GM23338 (cell line): ENCODE results near the gene CEP55. TPM values are rescaled to one million over a fixed set of nuclear protein-coding genes. Genes with fewer than 3 reads are reported as not detected.

Experiments
- ATAC-seq: fragments of 200-7000 bp; cut with Tn5 transposase; 3 replicates; pipeline ENCODE4 v1.9.1; 2020
- DNase-seq: peaks from one replicate; pipeline ENCODE4 v3.0.0-alpha.2; 2015; ENCODE audit warnings: low spot score
- H2AFZ ChIP-seq: fragments of 200-600 bp; sonication (generic); 2 replicates; pipeline ENCODE4 v1.8.0; 2016; ENCODE audit warnings: antibody characterized with exemption, mild to moderate bottlenecking, moderate library complexity
- H3F3A ChIP-seq: fragments of 200-600 bp; sonication (generic); replicated peaks from 2 replicates; pipeline ENCODE4 v1.8.0; 2017; ENCODE audit warnings: antibody characterized with exemption, mixed run types, low read depth
- H3K27ac ChIP-seq: fragments of 200-600 bp; sonication (generic); 2 replicates; pipeline ENCODE4 v1.6.1; 2016; ENCODE audit warnings: low read depth
- H3K27me3 ChIP-seq: fragments of 200-600 bp; sonication (generic); 2 replicates; pipeline ENCODE4 v1.8.0; 2016; ENCODE audit warnings: mild to moderate bottlenecking, mixed run types, moderate library complexity; ENCODE audit not compliant: insufficient read depth
- H3K36me3 ChIP-seq: fragments of 200-600 bp; sonication (generic); 2 replicates; pipeline ENCODE4 v1.8.0; 2016; ENCODE audit warnings: mild to moderate bottlenecking; ENCODE audit not compliant: insufficient read depth
- H3K4me1 ChIP-seq: fragments of 200-600 bp; sonication (generic); 2 replicates; pipeline ENCODE4 v1.8.0; 2016; ENCODE audit warnings: mild to moderate bottlenecking, moderate library complexity; ENCODE audit not compliant: insufficient read depth
- H3K4me2 ChIP-seq: fragments of 200-600 bp; sonication (generic); 2 replicates; pipeline ENCODE4 v1.7.1; 2017; ENCODE audit warnings: mixed run types
- H3K4me3 ChIP-seq: fragments of 200-600 bp; sonication (generic); 2 replicates; pipeline ENCODE4 v1.6.1; 2016; ENCODE audit warnings: mixed run types
- H3K79me2 ChIP-seq: fragments of 200-600 bp; sonication (generic); replicated peaks from 2 replicates; pipeline ENCODE4 v1.8.0; 2017; ENCODE audit warnings: mild to moderate bottlenecking; ENCODE audit not compliant: insufficient read depth
- H3K9me2 ChIP-seq: fragments of 200-600 bp; sonication (generic); 2 replicates; pipeline ENCODE4 v1.8.0; 2017; ENCODE audit not compliant: insufficient read depth
- H4K20me1 ChIP-seq: fragments of 200-600 bp; sonication (generic); replicated peaks from 2 replicates; pipeline ENCODE4 v1.8.0; 2017; ENCODE audit warnings: mild to moderate bottlenecking; ENCODE audit not compliant: insufficient read depth
- H3K27ac Mint-ChIP-seq: 2 replicates; pipeline ENCODE4 v1.8.0; 2020; ENCODE audit warnings: inconsistent platforms, mild to moderate bottlenecking, moderate library complexity, mixed read lengths
- H3K27me3 Mint-ChIP-seq: 3 replicates; pipeline ENCODE4 v1.8.0; 2022; ENCODE audit warnings: low read depth, mild to moderate bottlenecking, moderate library complexity, mixed read lengths, inconsistent platforms; ENCODE audit not compliant: insufficient read depth, poor library complexity
- H3K36me3 Mint-ChIP-seq: 3 replicates; pipeline ENCODE4 v1.8.0; 2021; ENCODE audit warnings: low read depth, mild to moderate bottlenecking, inconsistent platforms, moderate library complexity, mixed read lengths
- H3K4me1 Mint-ChIP-seq: 3 replicates; pipeline ENCODE4 v1.8.0; 2020; ENCODE audit warnings: mild to moderate bottlenecking, inconsistent platforms, mixed read lengths
- H3K4me3 Mint-ChIP-seq: 3 replicates; pipeline ENCODE4 v1.8.0; 2021; ENCODE audit warnings: moderate library complexity, mild to moderate bottlenecking, inconsistent platforms, mixed read lengths
- H3K9me3 Mint-ChIP-seq: 3 replicates; pipeline ENCODE4 v1.8.0; 2020; ENCODE audit warnings: moderate library complexity, mild to moderate bottlenecking, inconsistent platforms, mixed read lengths
- CREB1 ChIP-seq: fragments of 250-450 bp; sonication (Bioruptor Pico); IDR thresholded peaks from 2 replicates; pipeline ENCODE4 v1.5.0; 2020; ENCODE audit warnings: low read depth, mild to moderate bottlenecking, moderate library complexity
- EZH2 ChIP-seq: fragments of 200-600 bp; sonication (generic); IDR thresholded peaks from one replicate; pipeline ENCODE4 v1.8.0; 2017; ENCODE audit warnings: antibody characterized with exemption, mild to moderate bottlenecking, low read depth; ENCODE audit not compliant: unreplicated experiment
- EZH2phosphoT487 ChIP-seq: fragments of 200-600 bp; sonication (generic); IDR thresholded peaks from one replicate; pipeline ENCODE4 v1.8.1; 2018; ENCODE audit warnings: antibody characterized with exemption; ENCODE audit not compliant: unreplicated experiment
- JUNB ChIP-seq: IDR thresholded peaks from one replicate; pipeline ENCODE4 v1.6.1; 2016; ENCODE audit warnings: antibody characterized with exemption; ENCODE audit not compliant: unreplicated experiment
- NANOG ChIP-seq: IDR thresholded peaks from 2 replicates; pipeline ENCODE4 v1.6.1; 2016; ENCODE audit warnings: antibody characterized with exemption, borderline replicate concordance
- POLR2AphosphoS5 ChIP-seq: IDR thresholded peaks from 2 replicates; pipeline ENCODE4 v1.6.1; 2016; ENCODE audit warnings: antibody characterized with exemption, low read depth
- STAT1 ChIP-seq: IDR thresholded peaks from one replicate; pipeline ENCODE4 v1.6.1; 2016; ENCODE audit warnings: antibody characterized with exemption; ENCODE audit not compliant: unreplicated experiment
- ZNF114 ChIP-seq: fragments of 250-450 bp; sonication (Bioruptor Pico); IDR thresholded peaks from 2 replicates; pipeline ENCODE4 v1.5.0; 2020; ENCODE audit warnings: mild to moderate bottlenecking, moderate library complexity
- ZNF331 ChIP-seq: fragments of 250-450 bp; sonication (Bioruptor Pico); IDR thresholded peaks from 2 replicates; pipeline ENCODE4 v1.5.0; 2020; ENCODE audit warnings: low read depth, mild to moderate bottlenecking, moderate library complexity
- polyA plus RNA-seq: library from polyadenylated mRNA; unstranded; fragments of >200 nt; fragmentation: Nextera tagmentation; extraction: Ambion mirVana; gene quantifications from 2 replicates; pipeline ENCODE4 v1.2.1, GENCODE V29; 2016
- total RNA-seq: library from RNA; depleted of rRNA; stranded (reverse); fragments of >200 nt; shearing (Covaris generic); gene quantifications from 2 replicates; pipeline ENCODE4 v1.2.3, GENCODE V29; 2014
- TF ChIP-seq, protein P1 (sequence below), 2 experiments: fragments of 200-600 bp in 1 of 2; sonication (generic) in 1 of 2; conservative IDR thresholded peaks; 2 replicates each; pipeline versions ENCODE4 v1.5.1 to v1.6.1; 2016 to 2017; ENCODE audit warnings: antibody characterized with exemption in 2 of 2, low read depth in 2 of 2, mild to moderate bottlenecking in 2 of 2, moderate library complexity in 1 of 2
- TF ChIP-seq, protein P2 (sequence below): fragments of 250-450 bp; sonication (Bioruptor Pico); IDR thresholded peaks from 2 replicates; pipeline ENCODE4 v1.5.0; 2020; ENCODE audit warnings: mild to moderate bottlenecking, moderate library complexity
- TF ChIP-seq, protein P3 (sequence below): IDR thresholded peaks from 2 replicates; pipeline ENCODE4 v1.6.1; 2016; ENCODE audit warnings: antibody characterized with exemption
- TF ChIP-seq, protein P4 (sequence below): IDR thresholded peaks from one replicate; pipeline ENCODE4 v1.6.1; 2018; ENCODE audit warnings: antibody characterized with exemption; ENCODE audit not compliant: unreplicated experiment

The CEP55 gene
- total and polyA plus RNA-seq, 2 experiments from 2014 or later, result 12.4 to 22.4 TPM

DNA sequence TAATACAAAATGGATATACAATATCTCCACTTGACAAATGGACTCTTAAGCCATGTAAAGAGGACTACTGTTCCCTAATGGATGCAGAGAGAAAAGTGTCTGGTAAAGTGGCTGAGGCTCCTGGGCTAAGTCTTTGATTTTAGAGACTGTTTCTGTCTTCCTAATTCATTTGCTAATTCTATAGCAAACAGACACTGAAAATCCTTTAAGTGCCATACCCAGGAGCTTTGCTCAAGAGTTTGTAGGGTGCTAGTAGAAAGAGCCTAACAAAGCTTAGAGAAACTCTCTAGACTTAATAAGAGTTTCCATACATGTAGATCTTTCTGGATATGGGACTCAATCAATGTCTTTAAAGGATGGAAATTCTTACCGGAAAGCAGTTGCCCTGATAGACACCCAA, 16.7 kb downstream of the CEP55 start (continued):
- no peak for TF ChIP-seq ZNF331 (CRISPR knock-in tag)

DNA sequence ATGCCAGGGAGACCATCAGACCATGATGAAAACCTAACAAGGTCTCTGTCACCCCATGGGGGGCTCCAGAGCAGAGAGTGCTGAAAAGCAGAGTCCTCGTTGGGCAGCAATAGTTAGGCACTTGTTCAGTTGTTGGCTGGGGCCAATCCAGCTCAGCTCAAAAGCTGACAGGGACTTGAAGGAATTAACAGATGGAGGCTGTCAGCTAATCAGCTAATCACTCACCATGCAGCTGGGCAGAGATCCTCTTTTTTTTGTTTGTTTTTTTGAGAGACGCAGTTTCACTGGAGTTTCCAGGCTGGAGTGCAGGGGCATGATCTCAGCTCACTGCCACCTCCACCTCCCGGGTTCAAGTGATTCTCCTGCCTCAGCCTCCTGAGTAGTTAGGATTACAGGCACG, 18.1 kb downstream of the CEP55 start:
- peaks cover 2% of the 10 kb centered on the region for H3K9me3 Mint-ChIP-seq
- peaks cover 44% of the 10 kb centered on the region for H3K36me3 Mint-ChIP-seq
- Histone ChIP-seq H3K4me3 (no peak overlapping the region), H3K4me1 (no peaks in the 10 kb centered on the region), H4K20me1 (no peaks in the 10 kb centered on the region), H3K27ac (no peak overlapping the region), H2AFZ (no peak overlapping the region), H3K36me3 (peaks cover 44% of the 10 kb centered on the region), H3K79me2 (no peaks in the 10 kb centered on the region), H3K9me2 (peaks cover 3% of the 10 kb centered on the region; the same call in 1 of the 2 replicates), H3F3A (no peaks in the 10 kb centered on the region), H3K4me2 (no peak overlapping the region), H3K27me3 (no peaks in the 10 kb centered on the region)
- peaks cover 1% of the 10 kb centered on the region for H3K27me3 Mint-ChIP-seq
- TF ChIP-seq, protein P1, sequence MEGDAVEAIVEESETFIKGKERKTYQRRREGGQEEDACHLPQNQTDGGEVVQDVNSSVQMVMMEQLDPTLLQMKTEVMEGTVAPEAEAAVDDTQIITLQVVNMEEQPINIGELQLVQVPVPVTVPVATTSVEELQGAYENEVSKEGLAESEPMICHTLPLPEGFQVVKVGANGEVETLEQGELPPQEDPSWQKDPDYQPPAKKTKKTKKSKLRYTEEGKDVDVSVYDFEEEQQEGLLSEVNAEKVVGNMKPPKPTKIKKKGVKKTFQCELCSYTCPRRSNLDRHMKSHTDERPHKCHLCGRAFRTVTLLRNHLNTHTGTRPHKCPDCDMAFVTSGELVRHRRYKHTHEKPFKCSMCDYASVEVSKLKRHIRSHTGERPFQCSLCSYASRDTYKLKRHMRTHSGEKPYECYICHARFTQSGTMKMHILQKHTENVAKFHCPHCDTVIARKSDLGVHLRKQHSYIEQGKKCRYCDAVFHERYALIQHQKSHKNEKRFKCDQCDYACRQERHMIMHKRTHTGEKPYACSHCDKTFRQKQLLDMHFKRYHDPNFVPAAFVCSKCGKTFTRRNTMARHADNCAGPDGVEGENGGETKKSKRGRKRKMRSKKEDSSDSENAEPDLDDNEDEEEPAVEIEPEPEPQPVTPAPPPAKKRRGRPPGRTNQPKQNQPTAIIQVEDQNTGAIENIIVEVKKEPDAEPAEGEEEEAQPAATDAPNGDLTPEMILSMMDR (conservative IDR thresholded peaks at IDR 0.05; ENCODE audit: low read depth in 2 of 2), result no peak
- TF ChIP-seq, protein P2, sequence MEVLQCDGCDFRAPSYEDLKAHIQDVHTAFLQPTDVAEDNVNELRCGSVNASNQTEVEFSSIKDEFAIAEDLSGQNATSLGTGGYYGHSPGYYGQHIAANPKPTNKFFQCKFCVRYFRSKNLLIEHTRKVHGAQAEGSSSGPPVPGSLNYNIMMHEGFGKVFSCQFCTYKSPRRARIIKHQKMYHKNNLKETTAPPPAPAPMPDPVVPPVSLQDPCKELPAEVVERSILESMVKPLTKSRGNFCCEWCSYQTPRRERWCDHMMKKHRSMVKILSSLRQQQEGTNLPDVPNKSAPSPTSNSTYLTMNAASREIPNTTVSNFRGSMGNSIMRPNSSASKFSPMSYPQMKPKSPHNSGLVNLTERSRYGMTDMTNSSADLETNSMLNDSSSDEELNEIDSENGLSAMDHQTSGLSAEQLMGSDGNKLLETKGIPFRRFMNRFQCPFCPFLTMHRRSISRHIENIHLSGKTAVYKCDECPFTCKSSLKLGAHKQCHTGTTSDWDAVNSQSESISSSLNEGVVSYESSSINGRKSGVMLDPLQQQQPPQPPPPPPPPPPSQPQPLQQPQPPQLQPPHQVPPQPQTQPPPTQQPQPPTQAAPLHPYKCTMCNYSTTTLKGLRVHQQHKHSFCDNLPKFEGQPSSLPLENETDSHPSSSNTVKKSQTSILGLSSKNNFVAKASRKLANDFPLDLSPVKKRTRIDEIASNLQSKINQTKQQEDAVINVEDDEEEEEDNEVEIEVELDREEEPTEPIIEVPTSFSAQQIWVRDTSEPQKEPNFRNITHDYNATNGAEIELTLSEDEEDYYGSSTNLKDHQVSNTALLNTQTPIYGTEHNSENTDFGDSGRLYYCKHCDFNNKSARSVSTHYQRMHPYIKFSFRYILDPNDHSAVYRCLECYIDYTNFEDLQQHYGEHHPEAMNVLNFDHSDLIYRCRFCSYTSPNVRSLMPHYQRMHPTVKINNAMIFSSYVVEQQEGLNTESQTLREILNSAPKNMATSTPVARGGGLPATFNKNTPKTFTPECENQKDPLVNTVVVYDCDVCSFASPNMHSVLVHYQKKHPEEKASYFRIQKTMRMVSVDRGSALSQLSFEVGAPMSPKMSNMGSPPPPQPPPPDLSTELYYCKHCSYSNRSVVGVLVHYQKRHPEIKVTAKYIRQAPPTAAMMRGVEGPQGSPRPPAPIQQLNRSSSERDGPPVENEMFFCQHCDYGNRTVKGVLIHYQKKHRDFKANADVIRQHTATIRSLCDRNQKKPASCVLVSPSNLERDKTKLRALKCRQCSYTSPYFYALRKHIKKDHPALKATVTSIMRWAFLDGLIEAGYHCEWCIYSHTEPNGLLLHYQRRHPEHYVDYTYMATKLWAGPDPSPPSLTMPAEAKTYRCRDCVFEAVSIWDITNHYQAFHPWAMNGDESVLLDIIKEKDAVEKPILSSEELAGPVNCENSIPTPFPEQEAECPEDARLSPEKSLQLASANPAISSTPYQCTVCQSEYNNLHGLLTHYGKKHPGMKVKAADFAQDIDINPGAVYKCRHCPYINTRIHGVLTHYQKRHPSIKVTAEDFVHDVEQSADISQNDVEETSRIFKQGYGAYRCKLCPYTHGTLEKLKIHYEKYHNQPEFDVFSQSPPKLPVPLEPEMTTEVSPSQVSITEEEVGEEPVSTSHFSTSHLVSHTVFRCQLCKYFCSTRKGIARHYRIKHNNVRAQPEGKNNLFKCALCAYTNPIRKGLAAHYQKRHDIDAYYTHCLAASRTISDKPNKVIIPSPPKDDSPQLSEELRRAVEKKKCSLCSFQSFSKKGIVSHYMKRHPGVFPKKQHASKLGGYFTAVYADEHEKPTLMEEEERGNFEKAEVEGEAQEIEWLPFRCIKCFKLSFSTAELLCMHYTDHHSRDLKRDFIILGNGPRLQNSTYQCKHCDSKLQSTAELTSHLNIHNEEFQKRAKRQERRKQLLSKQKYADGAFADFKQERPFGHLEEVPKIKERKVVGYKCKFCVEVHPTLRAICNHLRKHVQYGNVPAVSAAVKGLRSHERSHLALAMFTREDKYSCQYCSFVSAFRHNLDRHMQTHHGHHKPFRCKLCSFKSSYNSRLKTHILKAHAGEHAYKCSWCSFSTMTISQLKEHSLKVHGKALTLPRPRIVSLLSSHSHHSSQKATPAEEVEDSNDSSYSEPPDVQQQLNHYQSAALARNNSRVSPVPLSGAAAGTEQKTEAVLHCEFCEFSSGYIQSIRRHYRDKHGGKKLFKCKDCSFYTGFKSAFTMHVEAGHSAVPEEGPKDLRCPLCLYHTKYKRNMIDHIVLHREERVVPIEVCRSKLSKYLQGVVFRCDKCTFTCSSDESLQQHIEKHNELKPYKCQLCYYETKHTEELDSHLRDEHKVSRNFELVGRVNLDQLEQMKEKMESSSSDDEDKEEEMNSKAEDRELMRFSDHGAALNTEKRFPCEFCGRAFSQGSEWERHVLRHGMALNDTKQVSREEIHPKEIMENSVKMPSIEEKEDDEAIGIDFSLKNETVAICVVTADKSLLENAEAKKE (CRISPR knock-in tag), result no peak
- TF ChIP-seq CREB1 (CRISPR knock-in tag) (no peak), ZNF114 (CRISPR knock-in tag) (no peak), NANOG (no peak), EZH2phosphoT487 (no peak), EZH2 (no peak), STAT1 (no peak), ZNF331 (CRISPR knock-in tag) (no peak), JUNB (no peak), POLR2AphosphoS5 (no peak)
- TF ChIP-seq, protein P3, sequence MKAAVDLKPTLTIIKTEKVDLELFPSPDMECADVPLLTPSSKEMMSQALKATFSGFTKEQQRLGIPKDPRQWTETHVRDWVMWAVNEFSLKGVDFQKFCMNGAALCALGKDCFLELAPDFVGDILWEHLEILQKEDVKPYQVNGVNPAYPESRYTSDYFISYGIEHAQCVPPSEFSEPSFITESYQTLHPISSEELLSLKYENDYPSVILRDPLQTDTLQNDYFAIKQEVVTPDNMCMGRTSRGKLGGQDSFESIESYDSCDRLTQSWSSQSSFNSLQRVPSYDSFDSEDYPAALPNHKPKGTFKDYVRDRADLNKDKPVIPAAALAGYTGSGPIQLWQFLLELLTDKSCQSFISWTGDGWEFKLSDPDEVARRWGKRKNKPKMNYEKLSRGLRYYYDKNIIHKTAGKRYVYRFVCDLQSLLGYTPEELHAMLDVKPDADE, result no peak
- TF ChIP-seq, protein P4, sequence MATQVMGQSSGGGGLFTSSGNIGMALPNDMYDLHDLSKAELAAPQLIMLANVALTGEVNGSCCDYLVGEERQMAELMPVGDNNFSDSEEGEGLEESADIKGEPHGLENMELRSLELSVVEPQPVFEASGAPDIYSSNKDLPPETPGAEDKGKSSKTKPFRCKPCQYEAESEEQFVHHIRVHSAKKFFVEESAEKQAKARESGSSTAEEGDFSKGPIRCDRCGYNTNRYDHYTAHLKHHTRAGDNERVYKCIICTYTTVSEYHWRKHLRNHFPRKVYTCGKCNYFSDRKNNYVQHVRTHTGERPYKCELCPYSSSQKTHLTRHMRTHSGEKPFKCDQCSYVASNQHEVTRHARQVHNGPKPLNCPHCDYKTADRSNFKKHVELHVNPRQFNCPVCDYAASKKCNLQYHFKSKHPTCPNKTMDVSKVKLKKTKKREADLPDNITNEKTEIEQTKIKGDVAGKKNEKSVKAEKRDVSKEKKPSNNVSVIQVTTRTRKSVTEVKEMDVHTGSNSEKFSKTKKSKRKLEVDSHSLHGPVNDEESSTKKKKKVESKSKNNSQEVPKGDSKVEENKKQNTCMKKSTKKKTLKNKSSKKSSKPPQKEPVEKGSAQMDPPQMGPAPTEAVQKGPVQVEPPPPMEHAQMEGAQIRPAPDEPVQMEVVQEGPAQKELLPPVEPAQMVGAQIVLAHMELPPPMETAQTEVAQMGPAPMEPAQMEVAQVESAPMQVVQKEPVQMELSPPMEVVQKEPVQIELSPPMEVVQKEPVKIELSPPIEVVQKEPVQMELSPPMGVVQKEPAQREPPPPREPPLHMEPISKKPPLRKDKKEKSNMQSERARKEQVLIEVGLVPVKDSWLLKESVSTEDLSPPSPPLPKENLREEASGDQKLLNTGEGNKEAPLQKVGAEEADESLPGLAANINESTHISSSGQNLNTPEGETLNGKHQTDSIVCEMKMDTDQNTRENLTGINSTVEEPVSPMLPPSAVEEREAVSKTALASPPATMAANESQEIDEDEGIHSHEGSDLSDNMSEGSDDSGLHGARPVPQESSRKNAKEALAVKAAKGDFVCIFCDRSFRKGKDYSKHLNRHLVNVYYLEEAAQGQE, result no peak
- ATAC-seq, result no peak
- H3K4me1 Mint-ChIP-seq, result peaks cover 3% of the 10 kb centered on the region; the same call in 1 of the 3 replicates
- no peak for DNase-seq
- H3K4me3 Mint-ChIP-seq, result no peak overlapping the region
- H3K27ac Mint-ChIP-seq, result no peak overlapping the region
